Activated effector memory CD4-positive, alpha-beta T cell treated with anti-CD3 and anti-CD28 coated beads, Interleukin-2, amount 50 U/mL, for 16 hours (primary cell): ENCODE results near the gene AQP12A.
"Not testable (repeated sequence)": the region's sequence is repeated elsewhere in the genome, so short reads cannot be mapped to it uniquely, and the experiment has no call there.

Experiments
- DNase-seq: peaks from one replicate; pipeline ENCODE4 v3.0.0-alpha.2; 2020

Gene AQP12A

GRCh38 chr2:240663546-240664190 is 28.0 kb upstream of the AQP12A start:
- DNase-seq, result no peak

- no peak for DNase-seq
Measured at GRCh38 chr2:240664622-240665021, 27.0 kb upstream of the AQP12A start.

GRCh38 chr2:240670402-240670801 is 21.3 kb upstream of the AQP12A start:
- no peak for DNase-seq

GRCh38 chr2:240670950-240671349 is 20.7 kb upstream of the AQP12A start:
- DNase-seq, result no peak

GRCh38 chr2:240672076-240672700 is 19.5 kb upstream of the AQP12A start:
- no peak for DNase-seq

GRCh38 chr2:240672701-240673190 is 18.9 kb upstream of the AQP12A start:
- DNase-seq, result no peak

- DNase-seq, result not testable (repeated sequence)
Measured at GRCh38 chr2:240674461-240675184, 17.0 kb upstream of the AQP12A start.

- not testable (repeated sequence) for DNase-seq
Measured at GRCh38 chr2:240675345-240675744, 16.3 kb upstream of the AQP12A start.

- not testable (repeated sequence) for DNase-seq
Measured at GRCh38 chr2:240678043-240678442, 13.6 kb upstream of the AQP12A start.

- DNase-seq, result not testable (repeated sequence)
Measured at GRCh38 chr2:240678909-240679308, 12.8 kb upstream of the AQP12A start.

GRCh38 chr2:240680185-240680584 is 11.5 kb upstream of the AQP12A start:
- DNase-seq, result not testable (repeated sequence)

GRCh38 chr2:240682431-240683224 is 9.0 kb upstream of the AQP12A start, which contains the start of gene AQP12B:
Gene AQP12B (minus strand): TSS chr2:240682885. CDS start chr2:240682837, 48 bp downstream.
- DNase-seq, result not testable (repeated sequence)

- DNase-seq, result not testable (repeated sequence)
Measured at GRCh38 chr2:240683329-240683979, 8.2 kb upstream of the AQP12A start.

- DNase-seq, result not testable (repeated sequence)
Measured at GRCh38 chr2:240683980-240684728, 7.5 kb upstream of the AQP12A start.

GRCh38 chr2:240685771-240686371 is 5.8 kb upstream of the AQP12A start:
- no peak for DNase-seq

- DNase-seq, result no peak
Measured at GRCh38 chr2:240686460-240686859, 5.2 kb upstream of the AQP12A start.

- no peak for DNase-seq
Measured at GRCh38 chr2:240687045-240687740, 4.5 kb upstream of the AQP12A start.

GRCh38 chr2:240687741-240688552 is 3.7 kb upstream of the AQP12A start:
- no peak for DNase-seq

- DNase-seq, result peak; percentile 51
Measured at GRCh38 chr2:240688553-240688919, 3.1 kb upstream of the AQP12A start.

GRCh38 chr2:240689975-240690374 is 1.7 kb upstream of the AQP12A start:
- no peak for DNase-seq
